Progenitor cell of endocrine pancreas (in vitro differentiated cells): ENCODE results near the gene AMD1. TPM values are rescaled to one million over a fixed set of nuclear protein-coding genes. Genes with fewer than 3 reads are reported as not detected.

Experiments used
- DNase-seq: peaks from one replicate; pipeline ENCODE4 v3.0.0; 2021; ENCODE audit warnings: low spot score; ENCODE audit not compliant: unreplicated experiment
- H3K27ac Mint-ChIP-seq: 2 replicates; pipeline ENCODE4 v1.8.0; 2021; ENCODE audit warnings: mild to moderate bottlenecking, moderate library complexity, mixed read lengths
- H3K27me3 Mint-ChIP-seq: 2 replicates; pipeline ENCODE4 v1.8.0; 2021; ENCODE audit warnings: mixed read lengths
- H3K36me3 Mint-ChIP-seq: 2 replicates; pipeline ENCODE4 v1.8.0; 2022; ENCODE audit warnings: mixed read lengths; ENCODE audit not compliant: insufficient read depth
- H3K4me1 Mint-ChIP-seq: 2 replicates; pipeline ENCODE4 v1.8.0; 2021; ENCODE audit warnings: low read depth, mixed read lengths
- H3K4me3 Mint-ChIP-seq: 2 replicates; pipeline ENCODE4 v1.8.0; 2021; ENCODE audit warnings: low read depth, mild to moderate bottlenecking, moderate library complexity, mixed read lengths
- H3K9me3 Mint-ChIP-seq: 2 replicates; pipeline ENCODE4 v1.8.0; 2021; ENCODE audit warnings: low read depth, mixed read lengths
- CTCF ChIP-seq: fragments of 200-600 bp; sonication (generic); IDR thresholded peaks from one replicate; pipeline ENCODE4 v1.5.0; 2021; ENCODE audit warnings: antibody characterized with exemption, mild to moderate bottlenecking; ENCODE audit not compliant: unreplicated experiment
- total RNA-seq: library from RNA; stranded (reverse); gene quantifications from 2 replicates; pipeline ENCODE4 v1.2.1, GENCODE V29; 2021

Gene AMD1
- total RNA-seq, 1 donor from 2014 or later = 75.2 TPM

- H3K4me3 Mint-ChIP-seq = peak overlapping the region; percentile 92
- peaks cover 41% of the 10 kb centered on the region for H3K4me1 Mint-ChIP-seq
- H3K9me3 Mint-ChIP-seq = no peaks in the 10 kb centered on the region
- H3K36me3 Mint-ChIP-seq = no peaks in the 10 kb centered on the region
- H3K27me3 Mint-ChIP-seq = no peaks in the 10 kb centered on the region
- DNase-seq = peak; percentile 42
- TF ChIP-seq CTCF = no peak
- H3K27ac Mint-ChIP-seq = peak overlapping the region; percentile 97
Measured at GRCh38 chr6:110875548-110876169, 1.1 kb downstream of the AMD1 start.

- Mint-ChIP-seq H3K36me3 (no peaks in the 10 kb centered on the region), H3K4me1 (peaks cover 43% of the 10 kb centered on the region), H3K4me3 (peak overlapping the region; percentile 92), H3K27me3 (no peaks in the 10 kb centered on the region), H3K27ac (peak overlapping the region; percentile 97), H3K9me3 (no peaks in the 10 kb centered on the region)
- no peak for TF ChIP-seq CTCF
- DNase-seq = peak; percentile 74
Measured at GRCh38 chr6:110876170-110876773, 1.7 kb downstream of the AMD1 start.

- H3K36me3 Mint-ChIP-seq = no peaks in the 10 kb centered on the region
Measured at GRCh38 chr6:110876806-110877564, 2.4 kb downstream of the AMD1 start.

GRCh38 chr6:110877569-110877968 lies 3.0 kb downstream of the AMD1 start:
- peaks cover under 1% of the 10 kb centered on the region for H3K36me3 Mint-ChIP-seq
- no peak for DNase-seq
- H3K4me1 Mint-ChIP-seq = peaks cover 49% of the 10 kb centered on the region
- peak overlapping the region; percentile 97 for H3K27ac Mint-ChIP-seq
- no peaks in the 10 kb centered on the region for H3K27me3 Mint-ChIP-seq
- no peaks in the 10 kb centered on the region for H3K9me3 Mint-ChIP-seq
- TF ChIP-seq CTCF = no peak
- peak overlapping the region; percentile 92 for H3K4me3 Mint-ChIP-seq

More at GRCh38 chr6:110876806-110877564, 2.4 kb downstream of the AMD1 start:
- peaks cover 45% of the 10 kb centered on the region for H3K4me1 Mint-ChIP-seq
- peak overlapping the region; percentile 97 for H3K27ac Mint-ChIP-seq
- no peak for DNase-seq
- H3K9me3 Mint-ChIP-seq = no peaks in the 10 kb centered on the region
- H3K27me3 Mint-ChIP-seq = no peaks in the 10 kb centered on the region
- H3K4me3 Mint-ChIP-seq = peak overlapping the region; percentile 92
- TF ChIP-seq CTCF = no peak

GRCh38 chr6:110878751-110879522 lies 4.4 kb downstream of the AMD1 start:
- no peaks in the 10 kb centered on the region for H3K9me3 Mint-ChIP-seq
- TF ChIP-seq CTCF = peak; percentile 50
- no peaks in the 10 kb centered on the region for H3K27me3 Mint-ChIP-seq
- peak overlapping the region; percentile 14 for H3K4me3 Mint-ChIP-seq
- no peak for DNase-seq
- no peak overlapping the region for H3K27ac Mint-ChIP-seq
- H3K36me3 Mint-ChIP-seq = peaks cover 2% of the 10 kb centered on the region
- H3K4me1 Mint-ChIP-seq = peaks cover 51% of the 10 kb centered on the region
